GM18498 (cell line): ENCODE results near the gene ADAMTS6.
"Not testable (repeated sequence)": the region's sequence is repeated elsewhere in the genome, so short reads cannot be mapped to it uniquely, and the experiment has no call there.

Experiments used
- ATAC-seq: cut with Tn5 transposase; IDR thresholded peaks from one replicate; pipeline ENCODE4 v1.9.1; 2021; ENCODE audit warnings: mild to moderate bottlenecking, moderate library complexity; ENCODE audit not compliant: unreplicated experiment

ADAMTS6 gene

GRCh38 chr5:65382582-65382981 lies 99.1 kb downstream of the ADAMTS6 start:
- ATAC-seq = no peak

- not testable (repeated sequence) for ATAC-seq
Measured at GRCh38 chr5:65370505-65370904, 111.2 kb downstream of the ADAMTS6 start.

GRCh38 chr5:65366655-65367054 lies 115.1 kb downstream of the ADAMTS6 start:
- ATAC-seq = no peak

GRCh38 chr5:65364907-65365306 lies 116.8 kb downstream of the ADAMTS6 start:
- no peak for ATAC-seq

GRCh38 chr5:65363499-65363898 lies 118.2 kb downstream of the ADAMTS6 start:
- ATAC-seq = no peak

GRCh38 chr5:65359981-65360380 lies 121.7 kb downstream of the ADAMTS6 start:
- no peak for ATAC-seq

GRCh38 chr5:65359569-65359968 lies 122.2 kb downstream of the ADAMTS6 start:
- ATAC-seq = no peak

- no peak for ATAC-seq
Measured at GRCh38 chr5:65356274-65356673, 125.4 kb downstream of the ADAMTS6 start.

GRCh38 chr5:65355301-65355700 lies 126.4 kb downstream of the ADAMTS6 start:
- ATAC-seq = no peak

GRCh38 chr5:65341835-65342234 lies 139.9 kb downstream of the ADAMTS6 start:
- no peak for ATAC-seq

GRCh38 chr5:65338606-65339151 lies 143.0 kb downstream of the ADAMTS6 start:
- no peak for ATAC-seq

- ATAC-seq = no peak
Measured at GRCh38 chr5:65334077-65334476, 147.6 kb downstream of the ADAMTS6 start.

- no peak for ATAC-seq
Measured at GRCh38 chr5:65332591-65332990, 149.1 kb downstream of the ADAMTS6 start.

GRCh38 chr5:65329266-65329665 lies 152.5 kb downstream of the ADAMTS6 start:
- ATAC-seq = no peak

- no peak for ATAC-seq
Measured at GRCh38 chr5:65327582-65327981, 154.1 kb downstream of the ADAMTS6 start.

GRCh38 chr5:65326922-65327321 lies 154.8 kb downstream of the ADAMTS6 start:
- no peak for ATAC-seq

GRCh38 chr5:65324226-65324625 lies 157.5 kb downstream of the ADAMTS6 start:
- ATAC-seq = no peak

GRCh38 chr5:65320704-65321103 lies 161.0 kb downstream of the ADAMTS6 start:
- not testable (repeated sequence) for ATAC-seq

- ATAC-seq = no peak
Measured at GRCh38 chr5:65320250-65320649, 161.5 kb downstream of the ADAMTS6 start.

- ATAC-seq = no peak
Measured at GRCh38 chr5:65307931-65308330, 173.8 kb downstream of the ADAMTS6 start.

- no peak for ATAC-seq
Measured at GRCh38 chr5:65307088-65307487, 174.6 kb downstream of the ADAMTS6 start.

GRCh38 chr5:65305913-65306312 lies 175.8 kb downstream of the ADAMTS6 start:
- no peak for ATAC-seq

- ATAC-seq = no peak
Measured at GRCh38 chr5:65299861-65300260, 181.9 kb downstream of the ADAMTS6 start.
